H9 (cell line): Measurements from ENCODE around the gene FAU. TPM values are rescaled to one million over a fixed set of nuclear protein-coding genes. Genes with fewer than 3 reads are reported as not detected.

Experiments used
- DNase-seq: peaks from one replicate; pipeline ENCODE4 v3.0.0-alpha.2; 2017
- H2AFZ ChIP-seq: one replicate; pipeline ENCODE4 v1.6.1; 2013; ENCODE audit warnings: mild to moderate bottlenecking, low read length, control low read depth, moderate library complexity
- H2AK5ac ChIP-seq: 2 replicates; pipeline ENCODE4 v1.6.1; 2013; ENCODE audit warnings: low read length, control low read depth, mixed read lengths; ENCODE audit not compliant: insufficient read length
- H2BK120ac ChIP-seq: one replicate; pipeline ENCODE4 v1.6.1; 2013; ENCODE audit warnings: low read depth, mild to moderate bottlenecking, low read length, control low read depth, inconsistent platforms; ENCODE audit not compliant: poor library complexity, severe bottlenecking
- H2BK12ac ChIP-seq: 2 replicates; pipeline ENCODE4 v1.6.1; 2013; ENCODE audit warnings: low read length, control low read depth, mixed read lengths, low read depth; ENCODE audit not compliant: insufficient read length
- H2BK15ac ChIP-seq: 2 replicates; pipeline ENCODE4 v1.6.1; 2013; ENCODE audit warnings: low read depth, low read length, control low read depth
- H2BK20ac ChIP-seq: one replicate; pipeline ENCODE4 v1.6.1; 2013; ENCODE audit warnings: low read depth, mild to moderate bottlenecking, low read length, control low read depth, inconsistent platforms; ENCODE audit not compliant: poor library complexity, severe bottlenecking
- H2BK5ac ChIP-seq: 2 replicates; pipeline ENCODE4 v1.6.1; 2013; ENCODE audit warnings: low read length, control low read depth, mixed read lengths; ENCODE audit not compliant: insufficient read length
- H3K14ac ChIP-seq: 2 replicates; pipeline ENCODE4 v1.6.1; 2013; ENCODE audit warnings: low read length, control low read depth; ENCODE audit not compliant: insufficient read depth
- H3K18ac ChIP-seq: 2 replicates; pipeline ENCODE4 v1.6.1; 2013; ENCODE audit warnings: low read depth, mild to moderate bottlenecking, mixed read lengths, low read length, control low read depth; ENCODE audit not compliant: insufficient read length
- H3K23ac ChIP-seq: 2 replicates; pipeline ENCODE4 v1.6.1; 2013; ENCODE audit warnings: low read length, control low read depth, mixed read lengths, low read depth; ENCODE audit not compliant: insufficient read length
- H3K23me2 ChIP-seq: 2 replicates; pipeline ENCODE4 v1.6.1; 2013; ENCODE audit warnings: low read depth, mild to moderate bottlenecking, mixed read lengths, low read length, control low read depth; ENCODE audit not compliant: insufficient read length, poor library complexity, severe bottlenecking
- H3K27ac ChIP-seq: 2 replicates; pipeline ENCODE4 v1.5.1; 2013; ENCODE audit warnings: low read length, control low read depth, mixed read lengths, low read depth; ENCODE audit not compliant: insufficient read length
- H3K27me3 ChIP-seq: 2 replicates; pipeline ENCODE4 v1.6.1; 2013; ENCODE audit warnings: low read length, control low read depth, inconsistent platforms; ENCODE audit not compliant: insufficient read depth
- H3K4ac ChIP-seq: 2 replicates; pipeline ENCODE4 v1.6.1; 2013; ENCODE audit warnings: low read depth, mild to moderate bottlenecking, control low read depth, inconsistent platforms, low read length, moderate library complexity
- H3K4me1 ChIP-seq: 2 replicates; pipeline ENCODE4 v1.6.1; 2013; ENCODE audit warnings: low read length, control low read depth, inconsistent platforms; ENCODE audit not compliant: insufficient read depth
- H3K4me2 ChIP-seq: 2 replicates; pipeline ENCODE4 v1.6.1; 2013; ENCODE audit warnings: low read length, control low read depth, mixed read lengths; ENCODE audit not compliant: insufficient read length, insufficient read depth
- H3K56ac ChIP-seq: 2 replicates; pipeline ENCODE4 v1.6.1; 2013; ENCODE audit warnings: low read depth, mild to moderate bottlenecking, mixed read lengths, low read length, control low read depth; ENCODE audit not compliant: insufficient read length
- H3K79me1 ChIP-seq: 2 replicates; pipeline ENCODE4 v1.6.1; 2013; ENCODE audit warnings: low read depth, mild to moderate bottlenecking, moderate library complexity, low read length, control low read depth, inconsistent platforms; ENCODE audit not compliant: insufficient read depth, poor library complexity, severe bottlenecking
- H3K79me2 ChIP-seq: 2 replicates; pipeline ENCODE4 v1.6.1; 2013; ENCODE audit warnings: low read length, control low read depth, inconsistent platforms; ENCODE audit not compliant: insufficient read depth
- H3K9ac ChIP-seq: 2 replicates; pipeline ENCODE4 v1.6.1; 2013; ENCODE audit warnings: low read length, control low read depth, mixed read lengths; ENCODE audit not compliant: insufficient read length; ENCODE audit errors: extremely low read depth
- H3K9me3 ChIP-seq: one replicate; pipeline ENCODE4 v1.6.1; 2013; ENCODE audit warnings: low read depth, low read length, inconsistent platforms; ENCODE audit not compliant: control insufficient read depth
- H3T11ph ChIP-seq: one replicate; pipeline ENCODE4 v1.6.1; 2013; ENCODE audit warnings: mild to moderate bottlenecking, low read length, control low read depth, inconsistent platforms
- H4K20me1 ChIP-seq: one replicate; pipeline ENCODE4 v1.6.1; 2013; ENCODE audit not compliant: control insufficient read depth, insufficient read length, insufficient read depth
- H4K5ac ChIP-seq: 2 replicates; pipeline ENCODE4 v1.6.1; 2013; ENCODE audit warnings: low read depth, mild to moderate bottlenecking, mixed read lengths, low read length, control low read depth; ENCODE audit not compliant: insufficient read length
- H4K8ac ChIP-seq: replicated peaks from 2 replicates; pipeline ENCODE4 v1.6.1; 2013; ENCODE audit warnings: low read length, control low read depth, mixed read lengths, low read depth; ENCODE audit not compliant: insufficient read length
- H4K91ac ChIP-seq: 2 replicates; pipeline ENCODE4 v1.6.1; 2013; ENCODE audit warnings: low read depth, mild to moderate bottlenecking, moderate library complexity, mixed read lengths, low read length, control low read depth; ENCODE audit not compliant: insufficient read length
- H3K27ac Mint-ChIP-seq, 3 experiments: 2 replicates in 2 of 3; 3 replicates in 1 of 3; pipeline ENCODE4 v1.8.0; 2020 to 2021; ENCODE audit warnings: mixed read lengths in 3 of 3, mild to moderate bottlenecking in 1 of 3, moderate library complexity in 1 of 3
- H3K27me3 Mint-ChIP-seq: 2 replicates; pipeline ENCODE4 v1.8.0; 2021; ENCODE audit warnings: low read depth, mild to moderate bottlenecking, moderate library complexity, mixed read lengths
- H3K36me3 Mint-ChIP-seq, 3 experiments: 2 replicates in 2 of 3; 3 replicates in 1 of 3; pipeline ENCODE4 v1.8.0; 2020 to 2021; ENCODE audit warnings: low read depth in 3 of 3, mixed read lengths in 3 of 3; ENCODE audit not compliant: insufficient read depth in 1 of 3
- H3K4me1 Mint-ChIP-seq, 2 experiments: 2 replicates each; pipeline ENCODE4 v1.8.0; 2020; ENCODE audit warnings: mixed read lengths in 2 of 2
- H3K4me3 Mint-ChIP-seq, 2 experiments: 2 replicates in 1 of 2; 3 replicates in 1 of 2; pipeline ENCODE4 v1.8.0; 2020 to 2021; ENCODE audit warnings: mild to moderate bottlenecking in 2 of 2, mixed read lengths in 2 of 2, moderate library complexity in 1 of 2
- H3K9me3 Mint-ChIP-seq, 2 experiments: 2 replicates in 1 of 2; 3 replicates in 1 of 2; pipeline ENCODE4 v1.8.0; 2020; ENCODE audit warnings: mild to moderate bottlenecking in 2 of 2, mixed read lengths in 2 of 2, moderate library complexity in 1 of 2
- CTCF ChIP-seq: fragments of 200-600 bp; sonication (generic); conservative IDR thresholded peaks from 3 replicates; pipeline ENCODE4 v1.8.0; 2021; ENCODE audit warnings: antibody characterized with exemption, mild to moderate bottlenecking
- WGBS: extraction: QIAGEN DNeasy Blood & Tissue Kit; methylation state at CpG from one replicate; pipeline ENCODE4 v1.1.7; 2013; ENCODE audit warnings: missing lambda C conversion rate, low lambda C conversion rate, mixed read lengths; ENCODE audit not compliant: insufficient read length; ENCODE audit errors: extremely low coverage; 5-methylcytosine and 5-hydroxymethylcytosine counted together
- total RNA-seq: library from RNA; stranded (reverse); gene quantifications from 2 replicates; pipeline ENCODE4 v1.2.1, GENCODE V29; 2021

FAU gene
- total RNA-seq, 1 experiment from 2014 or later: 898 TPM

- H3K27me3 ChIP-seq: no peaks in the 10 kb centered on the region
- no peak overlapping the region for H3K9ac ChIP-seq
- no peak overlapping the region for H3K27ac ChIP-seq
- no peaks in the 10 kb centered on the region for H3K9me3 ChIP-seq
- H3K56ac ChIP-seq: no peak overlapping the region
- Mint-ChIP-seq H3K4me1 (peaks cover 4 to 15% of the 10 kb centered on the region in 2 experiments), H3K36me3 (peaks cover 26 to 60% (median 59%) of the 10 kb centered on the region in 3 experiments), H3K4me3 (peak overlapping the region in 1 of 2 experiments; percentile 42; a peak in 1 of 5 replicates), H3K27ac (no peak overlapping the region), H3K27me3 (no peaks in the 10 kb centered on the region), H3K9me3 (no peaks in the 10 kb centered on the region)
- no peak overlapping the region for H3K4me2 ChIP-seq
- no peak overlapping the region for H3T11ph ChIP-seq
- no peak overlapping the region for H3K18ac ChIP-seq
- H2BK5ac ChIP-seq: no peak overlapping the region
- no peak overlapping the region for H2AK5ac ChIP-seq
- no peak overlapping the region for H4K8ac ChIP-seq
- no peak overlapping the region for H3K4ac ChIP-seq
- peaks cover 5% of the 10 kb centered on the region for H3K79me1 ChIP-seq
- no peak for DNase-seq
- H4K20me1 ChIP-seq: no peaks in the 10 kb centered on the region
- no peak for TF ChIP-seq CTCF
- H2BK15ac ChIP-seq: no peak overlapping the region
- peaks cover 9% of the 10 kb centered on the region; the same call in 1 of the 2 replicates for H3K79me2 ChIP-seq
- no peak overlapping the region for H2BK120ac ChIP-seq
- peaks cover 6% of the 10 kb centered on the region for H3K23me2 ChIP-seq
- no peak overlapping the region for H4K5ac ChIP-seq
- no peak overlapping the region for H4K91ac ChIP-seq
- H2AFZ ChIP-seq: no peak overlapping the region
- no CpG with 5 or more reads among the region's 12 CpGs for WGBS
- H3K14ac ChIP-seq: no peak overlapping the region
- H3K23ac ChIP-seq: no peak overlapping the region
- H3K4me1 ChIP-seq: no peaks in the 10 kb centered on the region
- no peak overlapping the region for H2BK12ac ChIP-seq
- no peak overlapping the region for H2BK20ac ChIP-seq
These were observed 3.5 kb upstream of the FAU start for GRCh38 chr11:65125197-65126056.
